ENCODE data around the gene MANSC4.
A peak's percentile ranks its signal among the peaks of the same experiment; 100 is the strongest.
"Not testable (repeated sequence)": the region's sequence is repeated elsewhere in the genome, so short reads cannot be mapped to it uniquely, and the experiment has no call there.

MANSC4 gene

DNA sequence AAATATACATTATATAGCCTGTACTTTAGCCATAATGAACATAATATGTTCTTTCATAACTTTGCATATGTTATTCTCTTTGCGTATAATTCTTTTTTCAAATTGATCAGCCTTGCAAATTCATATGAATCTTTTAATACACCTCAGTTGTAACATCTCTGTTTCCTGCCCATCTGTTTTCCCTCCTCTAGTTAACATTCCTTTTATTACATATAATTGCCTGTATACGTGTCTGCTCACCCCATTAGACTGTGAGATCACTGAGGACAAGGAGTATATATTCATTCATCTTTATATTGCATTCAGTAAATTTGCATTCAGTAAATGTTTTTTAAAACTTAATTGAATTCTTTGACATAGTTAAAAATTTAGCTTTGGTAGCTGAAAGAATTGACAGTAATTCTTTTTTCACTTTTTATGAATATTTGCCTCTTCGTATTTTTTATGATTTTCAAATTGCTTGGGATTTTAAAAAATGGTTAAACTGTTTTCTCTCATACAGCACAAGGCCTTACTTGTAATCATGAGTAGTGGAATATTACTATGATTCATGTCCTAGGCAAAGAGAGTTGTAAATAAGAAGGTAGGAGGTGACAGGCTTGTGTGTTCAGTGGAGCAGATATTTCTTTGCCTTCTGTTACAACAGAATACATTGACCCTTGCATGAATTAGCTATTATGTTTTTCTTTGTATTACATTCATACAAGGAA is 32.8 kb downstream of the MANSC4 start:
- no peaks in the 10 kb centered on the region for H3K9me3 Mint-ChIP-seq
- no peak for TF ChIP-seq CTCF (IDR thresholded peaks at IDR 0.05; ENCODE audit: unreplicated experiment in 3 of 3)
- H3K4me1 Mint-ChIP-seq, result no peaks in the 10 kb centered on the region
- H3K27ac Mint-ChIP-seq, result no peak overlapping the region
- no peaks in the 10 kb centered on the region for H3K27me3 Mint-ChIP-seq (ENCODE audit: low read depth)
- no peak overlapping the region for H3K4me3 Mint-ChIP-seq
- peaks cover 54% of the 10 kb centered on the region for H3K36me3 Mint-ChIP-seq (ENCODE audit: low read depth)

DNA sequence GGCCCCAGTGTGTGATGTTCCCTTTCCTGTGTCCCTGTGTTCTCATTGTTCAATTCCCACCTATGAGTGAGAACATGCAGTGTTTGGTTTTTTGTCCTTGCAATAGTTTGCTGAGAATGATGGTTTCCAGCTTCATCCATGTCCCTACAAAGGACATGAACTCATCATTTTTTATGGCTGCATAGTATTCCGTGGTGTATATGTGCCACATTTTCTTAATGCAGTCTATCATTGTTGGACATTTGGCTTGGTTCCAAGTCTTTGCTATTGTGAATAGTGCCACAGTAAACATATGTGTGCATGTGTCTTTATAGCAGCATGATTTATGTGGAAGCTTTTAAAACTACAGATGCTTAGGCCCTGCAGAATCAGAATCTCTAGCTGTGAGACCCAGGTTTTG is 34.3 kb downstream of the MANSC4 start:
- not testable (repeated sequence) for H3K4me3 Mint-ChIP-seq; H3K27ac Mint-ChIP-seq; H3K4me1 Mint-ChIP-seq; H3K27me3 Mint-ChIP-seq (ENCODE audit: low read depth); H3K9me3 Mint-ChIP-seq
- peaks cover 58% of the 10 kb centered on the region for H3K36me3 Mint-ChIP-seq (ENCODE audit: low read depth)

DNA sequence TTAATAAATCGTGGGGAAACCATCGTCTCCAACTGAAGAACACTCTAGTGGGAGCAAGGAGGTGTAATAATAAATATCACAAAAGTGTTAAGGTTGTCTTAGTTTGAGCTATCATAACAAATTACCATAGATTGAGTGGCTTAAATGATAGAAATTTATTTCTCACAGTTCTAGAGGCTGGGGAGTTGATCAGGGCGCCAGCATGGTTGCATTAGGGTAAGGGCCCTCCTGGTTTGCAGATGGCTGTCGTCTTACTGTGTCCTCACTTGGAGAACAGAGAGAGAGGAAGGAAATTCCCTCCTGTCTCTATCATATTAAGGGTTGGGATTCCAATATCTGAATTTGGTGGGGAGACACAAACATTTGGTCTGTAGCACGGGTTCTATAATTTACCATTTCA is 36.4 kb downstream of the MANSC4 start:
- Mint-ChIP-seq H3K4me3 (no peak overlapping the region), H3K27me3 (ENCODE audit: low read depth) (no peaks in the 10 kb centered on the region), H3K36me3 (ENCODE audit: low read depth) (peaks cover 61% of the 10 kb centered on the region), H3K4me1 (no peaks in the 10 kb centered on the region), H3K9me3 (no peaks in the 10 kb centered on the region), H3K27ac (no peak overlapping the region)
- TF ChIP-seq CTCF (IDR thresholded peaks at IDR 0.05; ENCODE audit: unreplicated experiment in 3 of 3), result no peak

- not testable (repeated sequence) for H3K4me3 Mint-ChIP-seq; H3K27ac Mint-ChIP-seq; H3K27me3 Mint-ChIP-seq (ENCODE audit: low read depth); H3K9me3 Mint-ChIP-seq; H3K4me1 Mint-ChIP-seq
- peaks cover 47% of the 10 kb centered on the region for H3K36me3 Mint-ChIP-seq (ENCODE audit: low read depth)
These were observed 45.7 kb downstream of the MANSC4 start for GRCh38 chr12:27734321-27734720.

- TF ChIP-seq CTCF (IDR thresholded peaks at IDR 0.05; ENCODE audit: unreplicated experiment in 3 of 3), result no peak
- Mint-ChIP-seq H3K4me3 (no peak overlapping the region), H3K27me3 (ENCODE audit: low read depth) (no peaks in the 10 kb centered on the region), H3K36me3 (ENCODE audit: low read depth) (peaks cover 48% of the 10 kb centered on the region), H3K9me3 (no peaks in the 10 kb centered on the region), H3K4me1 (no peaks in the 10 kb centered on the region), H3K27ac (no peak overlapping the region)
These were observed 46.2 kb downstream of the MANSC4 start for GRCh38 chr12:27733791-27734190.

- TF ChIP-seq CTCF (IDR thresholded peaks at IDR 0.05; ENCODE audit: unreplicated experiment in 3 of 3), result peak; percentile 82 to 89 (median 86)
- Mint-ChIP-seq H3K4me3 (no peak overlapping the region), H3K36me3 (ENCODE audit: low read depth) (peaks cover 48% of the 10 kb centered on the region), H3K9me3 (no peaks in the 10 kb centered on the region), H3K27ac (no peak overlapping the region), H3K27me3 (ENCODE audit: low read depth) (no peaks in the 10 kb centered on the region), H3K4me1 (no peaks in the 10 kb centered on the region)
These were observed 46.9 kb downstream of the MANSC4 start for GRCh38 chr12:27733052-27733656.

GRCh38 chr12:27732281-27732680 is 47.8 kb downstream of the MANSC4 start:
- Mint-ChIP-seq H3K9me3 (no peaks in the 10 kb centered on the region), H3K27me3 (ENCODE audit: low read depth) (no peaks in the 10 kb centered on the region), H3K4me3 (no peak overlapping the region), H3K27ac (no peak overlapping the region), H3K4me1 (no peaks in the 10 kb centered on the region), H3K36me3 (ENCODE audit: low read depth) (peaks cover 45% of the 10 kb centered on the region)
- TF ChIP-seq CTCF (IDR thresholded peaks at IDR 0.05; ENCODE audit: unreplicated experiment in 3 of 3), result no peak
